Measurements from ENCODE around the gene PTPN4.
A peak's percentile ranks its signal among the peaks of the same experiment; 100 is the strongest.

Gene PTPN4

GRCh38 chr2:119814216-119814615 is 54.5 kb downstream of the PTPN4 start:
- DNase-seq, result no peak

GRCh38 chr2:119818792-119819191 is 59.1 kb downstream of the PTPN4 start:
- DNase-seq, result no peak

- DNase-seq, result no peak
These were observed 60.1 kb downstream of the PTPN4 start for GRCh38 chr2:119819846-119820245.

- no peak for DNase-seq
These were observed 60.6 kb downstream of the PTPN4 start for GRCh38 chr2:119820275-119820674.

- no peak for DNase-seq
These were observed 61.5 kb downstream of the PTPN4 start for GRCh38 chr2:119821266-119821665.

- DNase-seq, result peak; percentile 40
These were observed 64.1 kb downstream of the PTPN4 start for GRCh38 chr2:119823734-119824334.

- peak; percentile 40 for DNase-seq
These were observed 66.7 kb downstream of the PTPN4 start for GRCh38 chr2:119826370-119826961.

- no peak for DNase-seq
These were observed 68.3 kb downstream of the PTPN4 start for GRCh38 chr2:119827866-119828507.

GRCh38 chr2:119836455-119837142 is 76.9 kb downstream of the PTPN4 start:
- no peak for DNase-seq

- DNase-seq, result no peak
These were observed 77.6 kb downstream of the PTPN4 start for GRCh38 chr2:119837350-119837749.

- no peak for DNase-seq
These were observed 78.0 kb downstream of the PTPN4 start for GRCh38 chr2:119837759-119838158.

GRCh38 chr2:119838179-119838578 is 78.5 kb downstream of the PTPN4 start:
- no peak for DNase-seq

- DNase-seq, result no peak
These were observed 81.8 kb downstream of the PTPN4 start for GRCh38 chr2:119841550-119841949.

- no peak for DNase-seq
These were observed 86.3 kb downstream of the PTPN4 start for GRCh38 chr2:119846021-119846420.

GRCh38 chr2:119849838-119850565 is 90.3 kb downstream of the PTPN4 start:
- DNase-seq, result no peak

GRCh38 chr2:119852214-119852613 is 92.5 kb downstream of the PTPN4 start:
- DNase-seq, result no peak

GRCh38 chr2:119853777-119854399 is 94.2 kb downstream of the PTPN4 start:
- DNase-seq, result no peak

- no peak for DNase-seq
These were observed 96.8 kb downstream of the PTPN4 start for GRCh38 chr2:119856469-119856901.

- DNase-seq, result no peak
These were observed 98.0 kb downstream of the PTPN4 start for GRCh38 chr2:119857742-119858141.

GRCh38 chr2:119859528-119859927 is 99.8 kb downstream of the PTPN4 start:
- DNase-seq, result no peak

- DNase-seq, result no peak
These were observed 101.2 kb downstream of the PTPN4 start for GRCh38 chr2:119860924-119861323.

- DNase-seq, result no peak
These were observed 102.6 kb downstream of the PTPN4 start for GRCh38 chr2:119862127-119862889.
